Effector memory CD4-positive, alpha-beta T cell (primary cell): ENCODE results near the gene TEX54.
"Not testable (repeated sequence)": the region's sequence is repeated elsewhere in the genome, so short reads cannot be mapped to it uniquely, and the experiment has no call there.

Experiments
- DNase-seq, 3 donors: peaks; one replicate each; pipeline ENCODE4 v3.0.0-alpha.2; 2020
- H3K27ac ChIP-seq: 2 replicates; pipeline ENCODE4 v1.7.0; 2013; ENCODE audit warnings: mild to moderate bottlenecking, low read length, moderate library complexity; ENCODE audit not compliant: insufficient read depth, poor library complexity, severe bottlenecking
- H3K27me3 ChIP-seq: replicated peaks from 2 replicates; pipeline ENCODE4 v1.7.0; 2013; ENCODE audit warnings: mild to moderate bottlenecking, low read length; ENCODE audit not compliant: insufficient read depth, control insufficient read depth, poor library complexity, severe bottlenecking
- H3K36me3 ChIP-seq: 2 replicates; pipeline ENCODE4 v1.7.0; 2013; ENCODE audit warnings: mild to moderate bottlenecking, low read length, moderate library complexity; ENCODE audit not compliant: control insufficient read depth, insufficient read depth
- H3K4me1 ChIP-seq: 2 replicates; pipeline ENCODE4 v1.7.0; 2013; ENCODE audit warnings: low read length, mild to moderate bottlenecking; ENCODE audit not compliant: control insufficient read depth, insufficient read depth, poor library complexity, severe bottlenecking
- H3K4me3 ChIP-seq: 2 replicates; pipeline ENCODE4 v1.7.0; 2013; ENCODE audit warnings: low read length, low read depth, mild to moderate bottlenecking; ENCODE audit not compliant: insufficient read depth, poor library complexity, severe bottlenecking
- H3K9me3 ChIP-seq: 2 replicates; pipeline ENCODE4 v1.7.0; 2013; ENCODE audit warnings: mild to moderate bottlenecking, low read length, moderate library complexity; ENCODE audit not compliant: control insufficient read depth

Gene TEX54

GRCh38 chr11:62846177-62846576 is 13.5 kb upstream of the TEX54 start:
- H3K27ac ChIP-seq: no peak overlapping the region
- no peak overlapping the region for H3K4me3 ChIP-seq
- peaks cover 13% of the 10 kb centered on the region for H3K4me1 ChIP-seq
- no peak for DNase-seq
- no peaks in the 10 kb centered on the region for H3K27me3 ChIP-seq
- no peaks in the 10 kb centered on the region for H3K9me3 ChIP-seq
- H3K36me3 ChIP-seq: no peaks in the 10 kb centered on the region

DNA sequence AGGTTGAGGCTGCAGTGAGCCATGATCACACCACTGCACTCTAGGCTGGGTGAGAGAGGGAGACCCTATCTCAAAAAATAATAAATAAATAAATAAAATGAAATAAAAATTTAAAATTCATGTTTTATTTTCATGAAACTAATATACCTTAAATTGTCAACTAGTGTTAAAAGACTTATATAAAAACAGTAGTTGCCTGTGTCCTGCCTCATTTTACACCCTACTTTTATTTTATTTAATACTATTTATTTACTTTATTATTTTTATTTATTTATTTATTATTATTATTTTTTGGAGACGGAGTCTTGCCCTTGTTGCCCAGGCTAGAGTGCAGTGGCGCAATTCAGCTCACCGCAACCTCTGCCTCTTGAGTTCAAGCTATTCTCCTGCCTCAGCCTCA is 11.5 kb upstream of the TEX54 start:
- no peak for DNase-seq
- Histone ChIP-seq H3K4me1 (peaks cover 16% of the 10 kb centered on the region), H3K9me3 (no peaks in the 10 kb centered on the region), H3K36me3 (no peaks in the 10 kb centered on the region), H3K4me3 (no peak overlapping the region), H3K27ac (no peak overlapping the region), H3K27me3 (no peaks in the 10 kb centered on the region)

DNA sequence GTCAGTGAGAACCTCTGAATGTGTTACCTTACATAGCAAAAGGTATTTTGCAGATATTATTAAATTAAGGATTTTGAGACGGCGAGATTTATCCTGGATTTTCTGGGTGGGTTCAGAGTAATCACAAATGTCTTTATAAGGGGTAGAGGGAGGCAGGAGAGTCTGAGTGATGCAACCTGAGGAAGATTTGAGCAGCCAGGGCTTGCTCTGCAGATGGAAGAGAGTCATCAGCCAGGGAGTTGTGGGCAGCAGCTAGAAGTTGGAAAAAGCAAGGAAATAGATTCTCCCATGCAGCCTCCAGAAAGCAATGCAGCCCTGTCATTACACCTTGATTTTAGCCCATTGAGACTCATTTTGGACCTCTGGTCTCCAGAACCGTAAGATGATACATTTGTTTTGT is 10.8 kb upstream of the TEX54 start:
- H3K4me1 ChIP-seq: peaks cover 21% of the 10 kb centered on the region
- H3K36me3 ChIP-seq: no peaks in the 10 kb centered on the region
- H3K27ac ChIP-seq: no peak overlapping the region
- no peak for DNase-seq
- no peaks in the 10 kb centered on the region for H3K27me3 ChIP-seq
- no peaks in the 10 kb centered on the region for H3K9me3 ChIP-seq
- H3K4me3 ChIP-seq: no peak overlapping the region

GRCh38 chr11:62842891-62843290 is 10.2 kb upstream of the TEX54 start:
- not testable (repeated sequence) for DNase-seq, H3K9me3 ChIP-seq, H3K36me3 ChIP-seq, H3K27me3 ChIP-seq
- peaks cover 21% of the 10 kb centered on the region for H3K4me1 ChIP-seq
- H3K27ac ChIP-seq: peak overlapping the region; percentile 99
- peak overlapping the region; percentile 48 for H3K4me3 ChIP-seq

- Histone ChIP-seq H3K4me1 (peaks cover 21% of the 10 kb centered on the region), H3K27ac (peak overlapping the region; percentile 99), H3K4me3 (peak overlapping the region; percentile 48), H3K36me3 (no peaks in the 10 kb centered on the region), H3K9me3 (no peaks in the 10 kb centered on the region), H3K27me3 (no peaks in the 10 kb centered on the region)
- no peak for DNase-seq
Measured at GRCh38 chr11:62842171-62842741, 9.6 kb upstream of the TEX54 start.

- peak overlapping the region; percentile 99 for H3K27ac ChIP-seq
- H3K9me3 ChIP-seq: no peaks in the 10 kb centered on the region
- DNase-seq: peak; percentile 70 to 83 (median 74)
Measured at GRCh38 chr11:62841361-62842170, 8.9 kb upstream of the TEX54 start.

GRCh38 chr11:62840721-62841360 is 8.2 kb upstream of the TEX54 start:
- peak overlapping the region; percentile 73 for H3K4me3 ChIP-seq
- not testable (repeated sequence) for H3K9me3 ChIP-seq, H3K27me3 ChIP-seq, H3K36me3 ChIP-seq
- DNase-seq: peak; percentile 75 to 82 (median 76)
- H3K27ac ChIP-seq: peak overlapping the region; percentile 99
- H3K4me1 ChIP-seq: peaks cover 21% of the 10 kb centered on the region

More at GRCh38 chr11:62841361-62842170, 8.9 kb upstream of the TEX54 start:
- H3K4me1 ChIP-seq: peaks cover 21% of the 10 kb centered on the region
- H3K27me3 ChIP-seq: no peaks in the 10 kb centered on the region
- peak overlapping the region; percentile 73 for H3K4me3 ChIP-seq
- H3K36me3 ChIP-seq: no peaks in the 10 kb centered on the region

- peak within 1 kb of the TSS; percentile 73 for H3K4me3 ChIP-seq
- H3K27me3 ChIP-seq: no peaks in the 10 kb centered on the region
- peak within 1 kb of the TSS; percentile 99 for H3K27ac ChIP-seq
- H3K36me3 ChIP-seq: peaks cover 20% of the 10 kb centered on the region
- H3K4me1 ChIP-seq: peaks cover 21% of the 10 kb centered on the region
- no peaks in the 10 kb centered on the region for H3K9me3 ChIP-seq
- peak; percentile 80 to 88 (median 85) for DNase-seq
Measured at GRCh38 chr11:62839050-62839945, 6.7 kb upstream of the TEX54 start, which contains the start of gene WDR74. Gene WDR74, minus strand, starts transcription at chr11:62839590. Its CDS starts 20 bp downstream, at chr11:62839570.

DNA sequence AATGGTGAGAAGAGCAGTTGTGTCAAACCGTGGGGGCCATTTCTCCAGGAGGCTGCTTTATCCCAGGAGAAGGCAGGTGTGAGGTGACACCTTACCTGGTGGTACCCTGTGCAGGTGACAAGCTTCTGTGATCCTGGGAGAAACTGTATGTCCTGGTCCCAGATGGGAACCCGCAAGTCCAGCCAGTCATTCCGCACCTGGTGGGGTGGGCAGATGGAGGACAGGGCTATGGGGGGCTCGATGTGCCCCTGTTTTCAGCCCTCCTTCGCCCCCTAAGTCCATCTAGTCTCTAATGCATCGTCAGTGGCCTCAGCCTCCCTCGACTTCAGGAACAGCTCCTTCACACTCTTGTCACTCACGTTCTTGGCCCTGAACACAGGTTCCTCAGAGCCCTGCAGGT is 2.7 kb upstream of the TEX54 start:
- Histone ChIP-seq H3K4me1 (peaks cover 15% of the 10 kb centered on the region), H3K27ac (no peak overlapping the region), H3K9me3 (no peaks in the 10 kb centered on the region), H3K36me3 (peaks cover 25% of the 10 kb centered on the region), H3K4me3 (no peak overlapping the region), H3K27me3 (no peaks in the 10 kb centered on the region)
- DNase-seq: no peak
